ENCODE data around the gene OGFOD2.
A peak's percentile ranks its signal among the peaks of the same experiment; 100 is the strongest.

OGFOD2 gene

DNA sequence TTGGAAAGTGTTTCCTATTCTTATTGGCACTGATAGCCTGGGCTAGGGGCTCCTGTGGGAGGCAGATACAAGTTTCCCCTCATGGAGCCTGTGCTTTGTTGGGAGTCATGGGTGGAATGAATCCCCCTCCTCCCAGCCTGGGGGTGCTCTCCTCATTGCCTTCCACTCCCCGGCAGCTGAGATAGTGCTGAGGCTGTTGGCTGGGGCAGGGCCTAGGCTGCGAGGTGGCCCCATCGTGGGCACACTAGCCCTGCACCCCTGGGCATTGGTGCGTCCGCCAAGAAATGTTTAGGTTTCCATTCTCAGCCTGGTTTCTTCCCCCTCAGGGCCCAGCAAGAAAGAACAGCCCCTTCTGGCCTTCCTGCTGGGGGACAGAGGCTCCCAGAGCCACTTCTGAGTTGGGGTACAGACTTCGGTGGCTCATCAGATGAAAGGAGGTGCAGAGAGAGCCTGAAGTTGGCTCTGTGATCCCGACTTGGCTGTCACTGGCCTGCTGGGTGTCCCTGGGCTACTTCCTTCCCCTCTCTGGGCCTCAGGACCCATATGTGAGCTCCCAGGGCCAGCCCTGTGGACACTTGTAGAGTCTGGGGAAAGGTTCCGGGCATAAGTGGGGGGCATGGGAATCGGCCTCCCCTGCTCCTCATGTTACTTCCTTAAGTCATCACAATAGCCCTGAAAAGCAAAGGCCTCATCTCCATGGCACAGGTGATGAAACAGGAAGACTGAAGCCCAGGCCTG lies 2.8 kb downstream of the OGFOD2 start:
- no peak for DNase-seq

DNA sequence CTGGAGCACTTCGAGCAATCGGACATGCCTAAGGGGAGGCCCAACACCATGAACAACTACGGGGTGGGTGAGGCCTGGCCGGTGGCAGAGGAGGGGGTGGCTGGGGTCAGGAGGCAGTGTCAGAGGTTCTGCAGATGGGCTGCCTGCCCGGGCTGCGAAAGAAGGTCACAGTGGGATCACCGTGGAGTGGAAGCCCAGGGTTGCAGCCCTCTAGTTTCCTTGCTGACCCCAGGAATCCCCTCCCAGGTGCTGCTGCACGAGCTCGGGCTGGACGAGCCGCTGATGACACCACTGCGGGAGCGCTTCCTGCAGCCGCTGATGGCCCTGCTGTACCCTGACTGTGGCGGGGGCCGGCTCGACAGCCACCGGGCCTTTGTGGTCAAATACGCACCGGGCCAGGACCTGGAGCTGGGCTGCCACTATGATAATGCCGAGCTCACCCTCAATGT lies 3.5 kb downstream of the OGFOD2 start:
- DNase-seq, result no peak

DNA sequence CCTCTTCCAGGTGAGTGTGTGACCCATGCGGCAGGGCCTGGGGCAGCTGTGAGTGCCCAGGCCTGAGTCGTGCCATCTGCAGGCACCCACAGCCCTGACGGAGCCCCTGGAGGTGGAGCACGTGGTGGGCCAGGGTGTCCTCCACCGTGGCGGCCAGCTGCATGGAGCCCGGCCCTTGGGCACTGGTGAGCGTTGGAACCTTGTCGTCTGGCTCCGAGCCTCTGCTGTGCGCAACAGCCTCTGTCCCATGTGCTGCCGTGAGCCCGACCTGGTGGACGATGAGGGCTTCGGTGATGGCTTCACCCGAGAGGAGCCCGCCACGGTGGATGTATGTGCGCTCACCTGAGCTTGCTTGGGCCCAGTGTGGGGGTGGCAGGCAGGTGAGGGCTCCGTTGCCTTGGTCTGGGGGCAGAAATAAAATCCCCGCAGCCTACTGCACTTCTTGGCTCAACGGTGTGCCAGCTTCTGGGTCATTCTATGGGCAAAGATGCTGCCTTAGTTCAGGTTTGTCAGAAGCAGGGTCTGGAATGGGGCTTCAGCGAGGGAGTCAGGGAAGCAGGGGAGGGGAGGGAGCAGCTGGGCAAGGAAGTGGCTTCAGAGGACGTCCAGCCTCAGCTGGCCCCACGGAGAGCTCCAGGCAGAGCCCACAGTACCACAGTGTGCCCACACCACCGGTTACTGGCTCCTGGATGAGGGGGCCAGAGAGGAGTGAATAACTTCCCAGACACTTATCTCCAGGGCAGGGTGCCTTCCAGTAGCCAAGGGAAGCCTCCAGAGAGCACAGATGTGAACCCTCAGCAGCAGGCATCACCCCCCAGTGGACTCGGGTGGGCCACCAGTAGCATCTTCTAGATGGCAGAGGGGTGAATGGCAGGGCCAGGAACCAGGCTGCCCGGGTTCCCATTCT lies 4.2 kb downstream of the OGFOD2 start:
- DNase-seq, result no peak

DNA sequence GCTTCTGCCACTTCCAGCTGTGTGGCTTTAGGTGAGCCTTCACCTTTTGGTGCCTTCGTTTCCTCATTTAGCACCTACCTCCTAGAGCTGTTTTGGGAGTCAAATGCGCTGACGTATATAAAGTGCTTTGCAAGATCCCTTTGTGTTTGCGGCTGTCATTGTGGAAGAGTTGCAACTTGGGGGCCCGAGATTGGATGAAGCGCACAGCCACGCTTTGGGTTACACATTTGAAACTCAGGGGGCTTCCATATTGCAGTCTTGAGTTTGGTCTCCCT lies 4.8 kb downstream of the OGFOD2 start:
- no peak for DNase-seq

DNA sequence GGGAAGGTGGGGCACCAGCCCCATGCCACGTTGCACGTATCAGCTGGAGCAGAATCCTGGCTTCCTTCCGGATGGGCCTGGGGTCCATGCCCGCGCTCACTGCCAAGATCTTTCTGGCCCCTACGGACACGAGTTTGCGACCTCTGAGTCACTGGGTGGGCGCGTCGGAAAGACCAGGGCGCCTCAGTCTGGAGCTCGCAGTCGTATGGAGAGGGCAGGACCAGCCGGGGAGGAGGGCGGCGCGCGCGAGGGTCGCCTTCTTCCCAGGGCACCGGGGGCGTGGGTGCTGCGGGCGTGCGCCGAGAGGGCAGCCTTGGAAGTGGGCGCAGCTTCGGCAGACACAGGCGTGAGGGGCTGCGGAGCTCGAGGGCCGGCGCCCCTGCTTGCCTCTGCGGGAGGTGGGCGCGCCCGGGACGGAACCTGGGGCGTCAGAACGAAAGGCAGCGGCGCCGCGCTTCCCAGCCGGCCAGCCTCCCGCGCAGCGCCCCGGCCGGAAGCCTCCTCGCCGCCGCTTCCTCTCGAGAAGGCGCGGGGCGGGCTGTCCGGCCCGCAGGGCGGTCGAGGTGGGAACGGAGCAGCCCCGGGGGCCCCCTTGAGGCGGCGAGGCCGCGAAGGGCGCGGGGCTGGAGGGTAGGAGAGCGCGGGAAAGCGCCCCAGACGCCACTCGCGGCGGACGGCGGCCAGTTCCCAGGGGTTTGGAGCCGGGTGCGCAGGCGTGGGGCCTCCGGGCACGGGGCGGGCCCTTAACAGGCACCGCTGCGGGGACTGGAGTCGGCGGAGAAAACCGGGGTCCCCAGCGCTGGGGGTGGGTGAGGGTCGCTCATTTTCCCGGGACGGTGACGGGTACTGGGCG lies 5.4 kb downstream of the OGFOD2 start, which contains the start of gene ARL6IP4:
Gene ARL6IP4, plus strand, starts transcription at position 499 of the 853 bp plus-strand sequence. CDS start 459 bp downstream, outside the sequence.
- DNase-seq, result peak; percentile 47 to 58

DNA sequence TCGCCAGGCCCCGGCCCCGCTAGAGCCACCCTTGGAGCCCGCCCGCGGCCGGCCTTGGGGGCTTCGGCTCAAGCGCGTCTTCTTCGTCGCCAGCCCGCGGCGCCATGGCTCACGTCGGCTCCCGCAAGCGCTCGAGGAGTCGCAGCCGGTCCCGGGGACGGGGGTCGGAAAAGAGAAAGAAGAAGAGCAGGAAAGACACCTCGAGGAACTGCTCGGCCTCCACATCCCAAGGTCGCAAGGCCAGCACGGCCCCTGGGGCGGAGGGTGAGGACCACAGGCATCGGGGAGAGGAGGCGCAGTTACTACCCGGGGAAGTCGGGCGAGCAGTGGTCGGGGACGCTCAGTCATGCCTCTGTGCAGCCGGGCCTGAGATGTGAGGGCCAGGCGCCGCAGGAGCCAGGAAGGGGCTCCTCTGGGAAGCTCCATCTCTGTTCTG lies 6.0 kb downstream of the OGFOD2 start:
- DNase-seq, result no peak

DNA sequence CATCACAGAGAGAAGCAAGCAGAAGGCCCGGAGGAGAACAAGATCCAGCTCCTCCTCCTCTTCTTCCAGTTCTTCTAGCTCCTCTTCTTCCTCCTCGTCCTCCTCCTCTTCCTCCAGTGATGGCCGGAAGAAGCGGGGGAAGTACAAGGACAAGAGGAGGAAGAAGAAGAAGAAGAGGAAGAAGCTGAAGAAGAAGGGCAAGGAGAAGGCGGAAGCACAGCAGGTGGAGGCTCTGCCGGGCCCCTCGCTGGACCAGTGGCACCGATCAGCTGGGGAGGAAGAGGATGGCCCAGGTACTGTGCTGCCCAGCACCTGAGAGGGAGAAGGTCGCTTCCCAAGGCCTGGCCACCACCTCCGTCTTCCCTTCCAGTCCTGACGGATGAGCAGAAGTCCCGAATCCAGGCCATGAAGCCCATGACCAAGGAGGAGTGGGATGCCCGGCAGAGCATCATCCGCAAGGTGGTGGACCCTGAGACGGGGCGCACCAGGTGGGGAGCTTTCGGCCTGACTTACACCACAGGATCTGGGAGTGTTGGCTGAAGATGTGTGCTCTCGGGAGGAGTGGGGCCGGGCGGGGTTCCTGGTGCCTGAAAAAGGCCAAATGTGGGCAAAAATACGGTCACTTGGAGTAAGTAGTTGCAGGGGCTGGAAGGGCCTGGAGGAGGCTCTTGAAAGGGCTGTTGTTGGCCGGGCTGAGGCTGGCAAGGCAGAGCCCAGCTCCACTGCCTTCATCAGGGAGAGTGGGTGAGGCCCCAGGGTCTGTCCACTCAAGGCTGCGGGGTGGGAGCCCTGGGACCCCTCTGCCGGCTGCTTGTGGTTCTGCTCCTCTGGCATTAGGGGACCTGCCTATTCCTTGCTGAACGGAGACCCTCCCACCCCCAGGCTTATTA lies 6.8 kb downstream of the OGFOD2 start:
- no peak for DNase-seq

DNA sequence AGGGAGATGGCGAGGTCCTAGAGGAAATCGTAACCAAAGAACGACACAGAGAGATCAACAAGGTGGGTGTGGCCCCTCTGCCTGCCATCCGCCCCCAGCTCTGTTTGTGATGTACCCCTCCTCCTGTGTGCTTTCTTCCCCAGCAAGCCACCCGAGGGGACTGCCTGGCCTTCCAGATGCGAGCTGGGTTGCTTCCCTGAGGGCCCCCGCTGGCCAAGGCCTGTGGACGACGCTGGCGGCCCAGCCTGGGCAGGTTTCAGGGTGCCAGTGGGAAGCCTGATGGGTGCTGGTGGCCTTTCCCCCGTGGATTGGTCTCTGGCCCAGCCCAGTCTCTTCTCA lies 7.4 kb downstream of the OGFOD2 start:
- no peak for DNase-seq

DNA sequence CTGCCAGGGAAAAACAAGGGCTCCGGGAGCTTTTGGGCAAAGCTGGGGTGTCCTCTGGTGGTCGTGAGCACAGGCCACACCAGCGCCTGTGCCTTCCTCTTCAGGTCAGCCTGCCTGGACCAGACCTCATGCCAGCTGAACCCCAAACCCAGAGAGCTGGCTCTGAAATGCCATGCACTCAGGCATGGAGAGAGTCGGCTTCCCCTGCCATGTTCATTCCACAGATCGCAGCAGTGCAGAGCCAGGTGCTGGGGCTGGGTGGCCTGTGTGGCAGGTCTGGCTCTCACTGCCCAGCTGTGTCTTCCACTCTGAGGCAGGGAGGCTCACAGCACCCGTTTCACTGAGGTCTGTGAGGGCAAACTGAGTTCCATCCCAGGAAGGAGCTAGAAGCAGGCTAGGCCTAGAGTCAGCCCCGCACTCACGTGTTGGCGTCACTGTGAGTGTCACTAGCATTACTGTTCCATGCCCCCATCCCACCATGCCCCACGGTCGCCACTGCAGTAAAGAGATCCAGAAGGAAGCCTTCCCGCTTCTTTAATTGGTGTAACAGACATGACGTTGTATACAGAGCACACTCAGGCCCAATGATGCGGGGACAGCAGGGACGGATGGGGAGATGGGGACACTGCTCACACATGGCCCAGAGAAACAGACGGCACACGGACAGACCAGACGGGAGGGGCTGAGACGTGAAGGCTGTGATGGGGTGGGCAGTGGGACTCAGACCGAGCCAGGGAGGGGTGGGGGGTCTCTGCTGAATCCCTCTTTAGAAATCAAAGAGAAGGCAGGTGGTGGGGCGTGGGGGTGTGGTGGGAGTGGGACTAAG lies 8.1 kb downstream of the OGFOD2 start:
- no peak for DNase-seq

DNA sequence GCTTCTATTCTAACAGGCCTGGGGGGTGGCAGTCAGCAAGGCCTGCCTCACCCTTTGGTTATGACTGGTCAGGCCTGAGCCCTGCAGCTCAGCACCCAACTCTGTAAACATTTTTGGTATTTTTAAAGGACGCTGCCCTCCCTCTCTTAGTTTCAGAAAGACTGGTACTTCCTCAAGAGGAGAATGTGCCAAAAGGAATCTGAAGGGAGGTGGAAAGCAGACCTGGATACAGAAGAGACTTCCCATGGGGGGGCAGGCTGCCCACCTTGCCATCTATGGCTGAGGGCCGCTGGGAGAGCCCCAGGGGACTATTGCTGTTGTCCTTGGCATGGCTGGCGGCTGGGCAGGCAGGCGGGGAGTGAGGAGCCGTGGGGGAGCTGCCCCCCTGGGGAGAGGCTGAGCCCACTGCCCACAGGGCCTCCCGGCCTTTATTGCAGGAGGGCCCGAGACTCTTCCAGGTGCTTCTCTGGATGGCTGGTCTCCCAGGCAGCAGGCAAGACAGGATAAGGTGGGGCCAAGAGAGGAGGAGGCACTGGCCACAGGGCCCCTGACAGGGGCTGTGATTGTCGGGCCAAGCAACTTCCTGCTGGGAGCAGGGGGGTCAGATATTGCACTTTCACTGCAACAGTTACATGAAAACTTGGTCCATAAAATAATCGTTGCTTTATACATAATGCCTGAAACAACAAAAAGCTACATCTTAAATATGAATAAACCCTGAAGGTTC lies 8.9 kb downstream of the OGFOD2 start:
- DNase-seq, result no peak

DNA sequence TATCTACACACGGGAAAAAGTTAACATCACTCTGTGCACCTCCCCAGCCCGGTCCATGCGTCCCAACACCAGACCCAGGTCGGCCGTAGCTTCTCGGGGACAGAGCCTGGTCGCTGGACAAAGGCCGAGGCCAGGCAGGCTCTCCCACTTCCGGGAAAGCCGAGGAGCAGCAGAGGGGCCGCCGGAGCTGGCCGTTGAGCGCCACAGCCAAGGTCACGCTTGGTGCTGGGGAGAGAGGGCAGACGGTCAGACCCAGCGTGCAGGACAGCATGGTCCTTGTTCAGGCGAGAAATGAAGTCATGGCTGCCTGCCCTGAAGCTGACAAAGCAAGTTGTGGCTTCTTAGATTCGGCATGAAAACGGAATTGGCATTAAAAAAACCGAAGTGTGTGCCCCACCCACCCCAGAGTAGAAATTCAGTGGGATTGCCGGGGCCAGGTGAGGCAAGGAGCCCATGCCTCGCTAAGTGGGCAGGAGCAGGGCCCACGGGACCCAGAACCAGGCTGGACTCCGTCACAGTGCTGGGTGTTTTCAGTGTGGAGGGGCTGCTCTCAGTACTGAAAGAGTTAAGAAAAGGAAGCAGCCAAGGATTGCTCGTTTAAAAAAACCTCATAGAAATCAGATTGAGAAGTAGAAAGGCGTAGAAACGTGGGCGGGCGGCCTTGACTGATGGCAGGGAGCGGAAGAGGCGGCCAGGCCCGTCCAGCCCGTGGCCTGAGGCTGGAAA lies 9.7 kb downstream of the OGFOD2 start:
- no peak for DNase-seq

DNA sequence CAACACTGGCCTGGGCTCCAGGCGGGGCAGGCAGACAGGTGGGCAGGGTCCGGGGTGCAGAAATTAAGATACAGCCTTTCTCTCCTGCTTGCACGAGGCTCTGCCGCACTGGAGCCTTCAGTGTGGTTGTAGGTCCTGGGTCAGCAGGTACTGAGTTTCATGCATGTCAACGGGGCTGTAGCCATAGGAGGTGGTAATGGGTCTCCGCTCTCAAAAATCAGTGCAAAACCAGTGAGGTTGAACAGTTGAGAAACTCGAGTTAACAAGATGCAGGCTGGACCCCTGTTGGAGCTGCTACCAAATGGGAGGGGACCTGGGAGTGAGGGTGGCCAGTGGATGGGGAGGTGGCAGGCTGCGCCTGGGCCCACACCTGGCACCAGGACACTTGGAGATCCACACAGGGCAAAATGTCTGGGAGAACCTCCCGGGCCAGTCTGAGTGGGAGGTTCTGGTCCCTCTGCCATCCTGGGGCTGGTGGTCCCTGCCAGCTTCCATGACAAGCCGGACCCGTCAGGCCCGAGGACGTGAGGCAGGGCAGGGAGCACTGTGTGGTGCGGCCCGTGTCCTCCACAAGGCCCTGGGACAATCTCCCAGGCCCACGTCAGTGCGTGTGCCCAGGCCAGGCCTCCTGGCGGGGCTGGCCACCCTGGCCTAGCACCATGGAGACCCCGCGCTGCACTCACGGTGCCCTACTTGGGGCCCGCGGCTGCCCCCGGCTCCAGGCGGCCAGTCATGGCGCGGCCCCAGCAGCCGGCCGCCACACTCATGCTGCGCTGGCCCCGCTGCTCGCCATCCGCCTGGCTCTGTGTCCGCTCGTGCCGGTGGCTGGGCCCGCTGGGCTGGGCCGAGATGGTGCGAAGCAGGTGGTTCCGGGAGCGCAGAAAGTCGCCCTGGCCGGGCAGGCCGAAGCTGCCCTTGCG lies 10.6 kb downstream of the OGFOD2 start:
- DNase-seq, result no peak

DNA sequence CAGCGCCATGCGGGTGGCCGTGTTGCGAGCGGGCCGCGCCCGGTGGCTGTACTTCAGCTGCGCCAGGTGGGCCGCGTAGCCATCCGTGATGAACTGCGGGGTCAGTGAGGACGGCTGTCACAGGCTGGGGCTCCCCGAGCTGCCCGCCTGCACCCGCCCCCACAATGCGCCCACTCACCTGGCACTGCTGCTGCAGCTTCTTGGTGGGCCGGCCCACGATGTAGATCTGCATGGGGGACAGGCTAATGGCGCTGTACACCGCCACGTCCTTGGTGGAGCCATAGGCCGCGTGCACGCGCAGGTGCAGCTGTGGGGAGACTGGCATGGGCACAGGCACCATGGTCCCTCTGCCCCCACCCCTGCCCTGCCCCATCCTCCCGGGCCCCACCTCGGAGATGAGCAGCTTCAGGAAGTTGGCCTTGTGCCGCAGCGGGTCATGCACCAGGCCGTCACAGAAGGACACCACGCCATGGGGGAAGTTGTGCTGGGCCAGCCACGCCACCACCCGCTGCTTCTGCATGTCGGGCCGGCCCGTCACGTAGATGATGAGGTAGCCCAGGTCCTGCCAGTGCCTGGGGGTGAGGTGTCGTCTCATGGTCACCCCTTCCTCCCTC lies 11.3 kb downstream of the OGFOD2 start:
- no peak for DNase-seq

DNA sequence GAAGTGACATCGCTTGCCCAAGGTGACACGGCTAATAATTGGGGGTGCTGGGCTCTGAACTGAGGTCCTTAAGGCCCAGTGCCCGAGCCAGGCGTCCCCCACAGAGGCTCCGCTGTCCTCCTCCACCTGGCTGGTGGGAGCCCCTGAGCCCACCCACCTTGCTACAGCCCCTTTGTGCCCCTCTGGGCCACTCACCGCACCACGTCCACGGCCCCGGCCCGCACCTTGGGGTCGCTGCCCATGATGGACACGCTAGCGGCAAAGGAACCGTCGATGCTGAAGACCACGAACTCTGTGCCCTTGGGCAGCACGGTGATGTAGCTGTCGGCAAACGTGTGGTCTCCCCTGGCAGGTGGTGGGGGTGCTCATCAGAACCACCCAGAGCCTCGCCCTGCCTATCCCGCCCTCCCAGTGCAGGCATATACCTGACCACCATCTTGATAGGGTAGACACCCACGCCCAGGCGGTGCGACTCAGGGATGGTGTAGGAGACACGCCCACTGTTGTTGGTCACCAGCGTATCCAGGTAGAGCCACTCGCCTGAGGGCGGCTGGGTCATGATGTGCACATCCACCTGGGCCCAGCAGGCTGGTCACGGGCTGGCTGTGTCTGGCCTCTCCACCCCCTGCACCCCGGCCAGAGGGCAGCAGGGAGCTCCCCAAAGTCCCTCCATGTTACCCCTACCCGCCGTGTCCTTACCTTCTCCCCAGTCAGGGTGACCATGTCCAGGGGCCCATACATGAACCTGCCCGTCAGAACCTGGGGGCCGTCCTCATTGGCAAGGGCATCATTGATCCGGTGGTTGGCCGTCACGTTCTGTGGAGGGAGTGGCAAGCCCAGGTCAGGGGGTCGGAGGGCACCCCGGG lies 12.3 kb downstream of the OGFOD2 start:
- no peak for DNase-seq

DNA sequence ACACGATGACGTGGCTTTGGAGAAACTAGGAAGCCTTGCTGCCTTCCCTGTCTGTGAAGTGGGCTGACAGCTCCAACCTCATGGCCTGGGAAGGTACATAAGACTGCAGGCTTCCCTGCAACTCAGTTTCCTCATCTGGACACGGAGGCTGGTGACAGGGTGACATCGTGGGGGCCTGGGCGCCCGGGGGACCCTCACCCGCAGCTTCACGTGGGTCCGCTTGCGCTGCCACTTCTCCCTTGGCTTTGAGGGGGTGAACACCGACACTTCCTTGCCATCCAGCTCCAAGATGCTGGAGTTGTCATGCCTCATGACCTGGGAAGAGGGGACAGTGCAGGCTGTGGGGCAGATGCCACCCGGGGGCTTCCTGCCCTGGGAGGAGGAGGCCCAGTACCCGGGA lies 13.0 kb downstream of the OGFOD2 start:
- DNase-seq, result no peak

DNA sequence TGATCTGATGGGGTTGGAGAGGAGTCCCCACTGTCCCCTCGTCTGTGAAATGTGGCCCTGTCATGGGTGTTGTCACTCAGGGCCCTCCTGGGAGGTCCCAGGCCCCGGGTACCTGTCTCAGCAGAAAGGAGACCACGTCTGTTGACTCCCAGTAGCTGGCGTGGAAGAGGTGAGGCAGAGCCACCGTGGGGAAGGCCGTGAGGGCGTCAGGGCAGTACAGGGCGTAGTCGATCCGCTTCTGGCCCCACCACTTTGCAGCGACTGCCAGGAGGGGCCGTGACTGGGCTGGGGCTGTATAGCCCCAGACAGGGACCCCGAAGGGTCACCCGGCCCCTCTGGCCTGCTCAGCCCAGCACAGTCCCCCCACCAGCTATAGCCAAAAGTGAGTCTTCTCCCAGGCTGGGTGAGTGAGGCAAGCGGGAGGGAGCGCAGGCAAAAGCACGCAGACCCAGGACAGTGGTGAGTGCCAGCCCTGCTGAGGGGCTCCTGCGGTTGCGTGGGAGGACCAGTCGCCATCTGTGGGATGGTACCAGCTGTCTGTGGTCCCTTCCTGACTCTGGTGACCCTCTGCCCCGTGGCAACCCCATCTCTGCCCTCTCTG lies 13.7 kb downstream of the OGFOD2 start:
- no peak for DNase-seq

Data from activated CD4-positive, alpha-beta T cell treated with anti-CD3 and anti-CD28 coated beads for 4 hours (primary cell).